CD4-positive, alpha-beta T cell treated with Interleukin-4 for 4 hours (primary cell): ENCODE data around the gene DCAF11.

Source experiments
- DNase-seq: peaks from one replicate; pipeline ENCODE4 v3.0.0-alpha.2; 2020

Gene DCAF11

GRCh38 chr14:24114532-24115421 is at the start of gene DCAF11, which contains the start of gene NRL:
Gene DCAF11, plus strand, starts transcription at chr14:24114777. Its CDS starts 818 bp downstream, at chr14:24115595.
Gene NRL, minus strand, starts transcription at chr14:24114949. Its CDS starts 32,101 bp downstream, at chr14:24082848.
- DNase-seq: peak; percentile 100

GRCh38 chr14:24064856-24065255 is 49.7 kb upstream of the DCAF11 start:
- no peak for DNase-seq

- DNase-seq: no peak
Measured at GRCh38 chr14:24065408-24065807, 49.2 kb upstream of the DCAF11 start.

- no peak for DNase-seq
Measured at GRCh38 chr14:24066496-24067132, 48.0 kb upstream of the DCAF11 start.

GRCh38 chr14:24067133-24068082 is 47.2 kb upstream of the DCAF11 start:
- no peak for DNase-seq

- DNase-seq: no peak
Measured at GRCh38 chr14:24068711-24069410, 45.7 kb upstream of the DCAF11 start.

- no peak for DNase-seq
Measured at GRCh38 chr14:24069411-24069735, 45.2 kb upstream of the DCAF11 start.

- no peak for DNase-seq
Measured at GRCh38 chr14:24070285-24071143, 44.1 kb upstream of the DCAF11 start.

- no peak for DNase-seq
Measured at GRCh38 chr14:24071144-24071697, 43.4 kb upstream of the DCAF11 start, which contains the start of gene CPNE6. Gene CPNE6, plus strand, starts transcription at chr14:24071562. Its CDS starts 1,375 bp downstream, at chr14:24072937.

- DNase-seq: no peak
Measured at GRCh38 chr14:24071836-24072430, 42.6 kb upstream of the DCAF11 start.

GRCh38 chr14:24072436-24072835 is 42.1 kb upstream of the DCAF11 start:
- no peak for DNase-seq

GRCh38 chr14:24072881-24073877 is 41.4 kb upstream of the DCAF11 start:
- DNase-seq: no peak

- no peak for DNase-seq
Measured at GRCh38 chr14:24074625-24075484, 39.7 kb upstream of the DCAF11 start.

- DNase-seq: no peak
Measured at GRCh38 chr14:24075485-24076301, 38.9 kb upstream of the DCAF11 start.

GRCh38 chr14:24076302-24076601 is 38.3 kb upstream of the DCAF11 start:
- no peak for DNase-seq

- DNase-seq: no peak
Measured at GRCh38 chr14:24077086-24077485, 37.5 kb upstream of the DCAF11 start.

- no peak for DNase-seq
Measured at GRCh38 chr14:24078146-24078545, 36.4 kb upstream of the DCAF11 start.
